NCI-H748 treated with DMSO at 0.1 percent for 48 hours (cell line): ENCODE data around the gene ADD2.
"Not testable (repeated sequence)": the region's sequence is repeated elsewhere in the genome, so short reads cannot be mapped to it uniquely, and the experiment has no call there.

Experiments
- DNase-seq: peaks from one replicate; lab custom pipeline; 2025; lab: John Stamatoyannopoulos, UW

ADD2 gene

DNA sequence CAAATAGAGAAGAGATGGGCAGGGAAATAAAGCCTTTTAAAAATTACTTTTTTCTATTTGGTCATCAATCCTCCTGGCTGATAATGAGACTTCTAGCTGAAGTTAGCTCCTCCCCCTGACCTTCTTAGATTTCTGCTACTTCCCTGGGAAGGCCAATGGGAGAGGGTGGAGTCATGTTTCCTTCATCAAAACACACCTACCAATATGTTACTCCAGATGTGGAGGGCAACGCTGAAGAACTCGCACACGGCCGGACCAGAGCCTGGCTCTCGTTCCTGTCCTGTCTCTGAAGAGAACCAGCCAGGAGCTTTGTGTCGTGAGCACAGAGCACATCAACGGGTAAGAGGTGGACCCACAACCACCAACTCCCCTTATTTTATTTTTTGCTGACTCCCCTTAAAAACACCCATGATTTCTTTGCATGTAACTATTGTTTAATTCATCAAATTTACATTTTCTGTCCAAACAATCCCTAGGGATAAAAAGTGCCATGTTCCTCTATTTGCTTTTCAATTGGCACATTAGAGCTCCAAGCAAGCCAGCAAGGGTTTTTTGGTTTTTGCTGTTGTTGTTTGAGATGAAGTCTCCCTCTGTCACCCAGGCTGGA is 94.9 kb downstream of the ADD2 start:
- no peak for DNase-seq

DNA sequence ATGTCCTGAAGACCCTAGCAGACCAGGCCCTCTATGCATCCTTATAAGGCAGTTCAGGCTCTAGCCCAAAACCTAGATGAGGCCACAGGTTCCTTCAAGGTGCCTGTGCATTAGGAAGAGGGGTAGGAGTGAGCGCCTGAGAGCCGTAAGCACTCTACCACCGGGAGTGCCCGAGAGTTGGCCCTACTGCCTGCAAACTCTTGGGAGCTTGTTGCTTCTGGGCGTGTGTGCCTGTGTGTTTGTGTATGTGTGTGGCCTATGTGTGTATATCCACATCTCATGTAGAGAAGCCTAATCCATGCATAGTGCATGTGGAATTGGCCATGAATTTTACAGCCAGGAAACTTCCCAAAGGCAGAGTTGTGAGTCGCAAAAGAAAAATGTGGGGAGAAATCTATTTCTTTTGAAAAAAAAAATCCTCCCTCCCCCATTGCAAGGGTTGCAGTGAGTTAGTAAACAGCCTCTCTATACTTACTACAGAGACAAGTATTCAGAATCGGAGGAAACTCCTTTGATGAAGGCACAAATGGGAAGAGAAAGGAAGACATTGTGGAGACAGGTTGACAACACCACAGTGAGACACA is 96.8 kb downstream of the ADD2 start:
- no peak for DNase-seq

DNA sequence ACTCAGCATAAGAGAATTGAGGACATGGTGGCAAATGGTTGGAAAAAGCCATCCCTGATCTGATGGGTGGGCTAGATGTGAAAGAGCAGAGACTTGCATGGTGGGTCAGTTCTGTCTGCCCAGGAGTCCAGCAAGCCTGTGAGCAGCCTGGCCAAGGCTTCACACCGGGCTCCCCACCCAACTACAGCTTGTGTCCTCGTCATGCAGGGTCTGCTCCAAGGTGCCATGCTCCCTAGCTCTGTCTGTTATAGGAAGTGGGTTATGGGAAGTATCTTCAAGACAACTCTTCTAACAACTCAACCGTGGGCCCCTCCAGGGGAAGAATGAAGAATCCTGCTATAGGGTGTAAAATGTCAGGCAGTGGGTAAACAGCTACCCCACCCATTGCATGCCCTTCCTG is 97.4 kb downstream of the ADD2 start:
- DNase-seq, result no peak

DNA sequence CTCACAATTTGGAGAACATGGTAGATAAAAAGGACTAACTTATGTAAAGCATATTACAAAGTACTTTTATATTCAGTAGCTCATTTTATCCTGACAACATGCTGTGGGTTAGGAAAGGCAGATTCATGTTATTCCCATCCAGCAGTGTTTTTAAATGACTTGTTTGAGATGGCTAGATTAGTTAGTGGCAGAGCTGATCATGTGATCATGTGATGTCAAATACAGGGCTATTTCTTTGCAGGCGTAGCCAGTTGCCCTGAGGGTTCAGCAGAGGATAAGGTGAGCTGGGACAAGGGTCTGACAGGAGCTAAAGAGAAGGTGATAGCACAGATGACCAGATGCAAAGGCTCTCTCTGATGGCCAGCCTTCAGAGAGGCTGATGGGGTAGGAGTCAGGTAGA is 97.8 kb downstream of the ADD2 start:
- no peak for DNase-seq

DNA sequence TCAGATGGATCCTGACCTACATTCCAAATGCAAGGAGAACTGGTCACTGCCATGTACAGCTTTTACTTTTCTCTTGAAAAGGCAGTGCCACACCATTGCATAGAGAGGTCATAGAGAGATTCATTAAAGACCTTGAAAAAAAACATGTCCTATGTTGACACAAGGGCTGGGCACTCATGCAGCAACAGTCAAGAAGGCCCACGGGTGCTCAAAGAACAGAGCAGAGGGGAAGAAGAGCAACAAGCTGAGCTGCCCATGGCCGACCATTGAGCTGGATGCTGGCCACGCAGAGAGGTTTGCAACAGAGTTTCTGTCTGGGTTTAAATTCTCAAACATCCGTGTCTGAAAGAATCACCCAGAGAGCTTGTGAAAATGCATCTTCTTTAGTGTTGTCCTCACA is 99.1 kb downstream of the ADD2 start:
- DNase-seq, result no peak

DNA sequence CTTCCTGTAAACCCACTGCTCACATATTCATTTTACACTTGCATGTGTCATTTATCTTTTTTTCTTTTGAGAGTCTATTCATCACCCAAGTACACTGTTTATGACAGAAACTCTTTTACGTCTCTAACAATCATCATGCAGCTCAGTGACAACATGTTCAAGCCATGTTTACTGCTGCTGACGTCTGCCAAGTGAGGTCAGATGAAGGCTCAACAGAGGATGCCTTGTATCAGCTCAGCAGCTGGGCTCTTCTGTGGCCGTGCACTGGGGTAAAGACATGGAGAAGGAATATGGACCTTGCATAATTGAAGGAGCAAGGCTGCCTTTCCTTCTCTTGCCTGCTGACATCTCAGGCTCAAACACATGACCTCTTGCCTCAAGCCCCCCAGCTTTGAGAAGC is 99.6 kb downstream of the ADD2 start:
- DNase-seq, result no peak

DNA sequence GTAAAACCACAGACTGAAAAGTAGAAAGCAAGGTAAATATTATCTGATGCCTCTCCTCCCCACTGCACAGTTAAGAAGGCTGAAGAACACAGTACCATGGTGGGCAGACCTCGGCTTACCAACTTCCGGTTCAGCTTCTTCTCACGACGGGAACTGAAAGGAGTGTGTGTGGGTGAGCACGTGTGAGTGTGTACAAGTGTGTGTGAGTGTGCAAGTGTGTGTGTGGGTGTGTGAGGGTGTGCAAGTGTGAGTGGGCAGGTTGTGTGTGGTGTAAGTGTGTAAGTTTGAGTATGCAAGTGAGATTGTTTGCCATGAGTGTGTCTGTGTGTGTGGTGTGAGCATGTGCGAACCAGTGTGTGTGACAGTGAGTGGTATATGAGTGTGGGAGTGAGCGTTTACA is 103.5 kb downstream of the ADD2 start:
- no peak for DNase-seq

DNA sequence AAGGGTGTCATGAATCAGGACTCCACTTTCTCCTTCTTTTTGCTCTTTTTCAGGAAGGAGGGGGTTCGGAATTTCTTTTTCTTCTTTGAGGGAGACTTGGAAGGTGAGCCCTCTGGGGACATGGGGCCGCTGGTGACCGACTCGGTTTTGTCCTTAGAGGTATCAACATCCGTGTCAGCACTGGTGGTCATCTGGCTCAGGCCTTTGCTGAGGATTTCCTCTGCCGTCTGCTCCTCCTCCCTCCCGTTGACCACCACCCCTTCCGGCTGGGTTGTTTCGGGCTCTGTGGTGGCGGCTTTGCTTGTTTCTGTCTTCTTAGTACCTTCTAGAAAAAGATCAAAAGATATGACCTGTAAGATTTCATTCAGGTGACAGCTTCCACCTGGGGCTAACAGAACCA is 104.6 kb downstream of the ADD2 start:
- DNase-seq, result no peak

DNA sequence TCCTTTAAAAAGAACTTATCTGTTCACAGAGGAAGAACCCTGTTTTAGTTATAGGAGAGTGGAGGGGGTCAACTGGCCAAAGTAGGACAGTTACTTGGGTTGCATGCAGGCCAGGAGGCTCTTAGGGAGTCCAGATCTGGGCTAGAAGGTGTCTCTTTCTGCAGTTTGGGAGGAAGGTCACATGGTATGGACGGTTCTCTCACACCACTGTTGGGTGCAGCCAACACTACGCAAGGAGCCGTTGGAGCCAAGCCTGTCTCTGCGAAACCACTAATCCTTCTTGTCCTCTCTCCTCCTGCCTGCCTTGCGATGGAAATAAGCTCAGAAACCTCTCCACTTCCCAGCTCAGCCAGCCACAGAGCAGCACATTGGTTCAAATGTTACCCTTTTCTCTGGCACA is 108.4 kb downstream of the ADD2 start:
- DNase-seq, result no peak

DNA sequence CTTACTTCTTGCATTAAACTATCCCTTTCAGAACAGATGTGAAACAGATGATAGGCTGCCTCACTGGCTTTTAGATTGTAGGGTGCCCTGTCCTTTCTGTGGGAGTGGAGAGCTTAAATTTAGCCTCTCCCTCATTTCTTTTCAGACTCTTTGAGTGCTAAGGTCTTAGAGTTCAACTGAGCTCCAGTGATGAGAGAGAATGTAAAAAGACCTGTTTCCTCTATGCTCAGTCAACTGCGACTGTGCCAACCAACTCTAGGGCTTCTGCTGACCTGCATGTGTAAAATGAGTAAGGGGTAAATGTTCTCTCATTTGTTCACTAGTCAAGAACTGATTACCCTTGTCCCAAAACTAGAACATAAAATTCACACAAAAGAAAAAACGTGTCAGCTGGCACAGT is 109.5 kb downstream of the ADD2 start:
- DNase-seq, result no peak

DNA sequence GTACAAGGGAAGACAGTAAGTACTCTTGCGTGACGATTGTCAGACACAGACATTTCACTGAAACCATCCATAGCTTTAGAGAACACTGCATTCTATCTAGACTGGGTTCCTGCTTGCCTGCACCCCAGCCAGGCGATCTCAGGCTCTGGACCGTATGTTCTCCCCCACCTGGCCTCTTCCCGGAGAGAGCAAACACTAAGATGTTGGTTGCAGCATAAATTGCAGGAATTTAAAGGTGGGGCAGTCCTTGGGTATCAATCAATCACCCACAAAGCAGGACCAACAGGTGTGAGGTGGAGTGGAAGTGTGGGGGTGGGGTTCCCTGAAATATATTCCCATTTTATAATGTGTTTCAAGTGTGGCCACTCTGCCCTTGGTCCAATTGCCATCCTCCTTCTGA is 110.8 kb downstream of the ADD2 start:
- DNase-seq, result no peak

DNA sequence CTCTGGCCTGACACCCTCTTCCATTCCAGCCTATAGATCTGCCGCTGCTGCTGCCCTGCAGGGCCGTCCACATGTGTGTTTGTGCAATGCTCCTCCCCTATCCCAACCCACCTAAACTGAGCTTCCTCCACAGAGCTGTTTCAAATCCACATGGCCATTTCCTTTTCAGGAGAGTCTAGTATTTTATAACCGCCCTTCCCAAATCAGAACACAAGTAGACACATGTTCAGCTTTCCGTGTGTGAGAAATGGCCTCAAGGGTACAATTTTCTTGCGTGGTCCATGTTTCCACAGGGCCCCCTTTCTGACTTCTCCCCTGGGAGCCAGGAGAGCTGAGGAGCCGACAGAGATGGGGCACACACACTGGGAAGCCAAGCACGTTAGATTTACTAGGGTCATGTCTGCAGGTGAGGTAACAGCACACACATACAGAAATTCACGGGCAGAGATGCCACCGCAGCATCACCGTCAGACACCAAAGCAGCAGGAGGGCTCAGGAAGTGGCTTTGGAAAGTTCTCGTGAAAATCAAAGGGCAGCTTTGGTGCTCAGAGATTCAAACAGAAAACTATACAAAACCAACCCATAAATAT is 111.5 kb downstream of the ADD2 start:
- no peak for DNase-seq

DNA sequence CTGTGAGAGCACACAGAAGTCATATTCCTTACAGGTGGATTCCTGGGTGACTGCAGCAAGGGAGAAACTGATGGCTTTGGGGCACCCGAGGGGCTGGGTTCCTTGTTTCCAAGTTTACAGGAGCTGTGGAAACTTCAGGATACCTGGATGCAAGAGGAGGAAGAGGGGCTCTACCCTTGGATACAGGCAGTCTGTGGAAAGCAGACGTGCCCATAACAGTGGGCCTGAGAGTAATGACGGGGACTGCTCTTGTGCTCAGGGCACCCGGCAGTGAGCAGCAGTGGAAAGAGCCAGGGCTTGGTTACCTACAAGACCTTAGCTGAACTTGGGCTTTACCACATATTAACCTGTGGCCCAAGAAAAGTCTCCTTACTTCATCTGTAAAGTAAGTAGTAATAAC is 112.2 kb downstream of the ADD2 start:
- DNase-seq, result no peak

DNA sequence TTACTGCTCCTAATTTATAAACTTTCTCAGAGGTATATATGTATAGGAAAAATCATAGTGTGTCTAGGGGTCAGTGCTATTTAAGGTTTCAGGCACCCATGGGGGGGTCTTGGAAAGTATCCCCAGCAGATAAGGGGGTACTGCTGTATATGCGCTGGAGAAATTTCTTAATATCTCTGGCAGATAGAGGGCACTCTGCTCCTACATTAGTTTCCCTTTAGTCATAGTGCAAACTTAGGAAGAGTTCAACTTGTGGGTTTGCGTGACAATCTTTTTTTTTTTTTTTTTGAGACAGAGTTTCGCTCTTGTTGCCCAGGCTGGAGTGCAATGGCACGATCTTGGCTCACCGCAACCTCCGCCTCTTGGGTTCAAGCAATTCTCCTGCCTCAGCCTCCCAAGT is 112.8 kb downstream of the ADD2 start:
- not testable (repeated sequence) for DNase-seq

DNA sequence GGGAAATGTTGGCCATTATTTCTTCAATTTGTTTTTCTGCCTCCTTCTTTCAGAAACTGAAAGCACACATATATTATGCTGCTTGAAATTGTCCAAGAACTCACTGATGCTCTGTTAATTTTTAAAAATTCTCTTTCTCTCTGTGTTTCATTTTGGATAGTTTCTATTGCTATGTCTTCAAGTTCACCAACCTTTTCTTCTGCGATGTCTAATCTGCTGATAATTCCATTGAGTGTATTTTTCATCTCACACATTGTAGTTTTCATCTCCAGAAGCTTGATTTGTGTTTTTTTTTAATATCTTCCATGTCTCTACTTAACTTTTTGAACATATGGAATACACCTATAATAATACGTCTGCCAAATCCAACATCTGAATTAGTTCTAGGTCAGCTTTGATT is 116.3 kb downstream of the ADD2 start:
- DNase-seq, result no peak

DNA sequence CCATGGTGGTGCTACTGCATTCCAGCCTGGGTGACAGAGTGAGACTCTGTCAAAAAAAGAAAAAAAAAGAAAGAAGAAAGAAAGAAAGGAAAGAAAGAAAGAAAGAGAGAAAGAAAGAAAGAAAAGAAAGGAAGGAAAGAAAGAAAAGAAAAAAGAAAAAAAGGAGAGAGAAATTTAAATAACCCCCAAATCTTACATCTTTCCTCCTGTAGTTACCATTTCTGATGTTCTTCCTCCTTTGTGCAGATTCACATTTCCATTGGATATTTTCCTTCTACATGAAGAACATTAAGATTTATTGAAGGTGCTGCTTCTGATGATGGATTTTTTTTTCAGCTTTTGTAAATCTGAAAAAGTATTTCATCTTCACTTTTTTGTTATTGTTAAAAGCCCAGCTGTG is 117.0 kb downstream of the ADD2 start:
- DNase-seq, result no peak

DNA sequence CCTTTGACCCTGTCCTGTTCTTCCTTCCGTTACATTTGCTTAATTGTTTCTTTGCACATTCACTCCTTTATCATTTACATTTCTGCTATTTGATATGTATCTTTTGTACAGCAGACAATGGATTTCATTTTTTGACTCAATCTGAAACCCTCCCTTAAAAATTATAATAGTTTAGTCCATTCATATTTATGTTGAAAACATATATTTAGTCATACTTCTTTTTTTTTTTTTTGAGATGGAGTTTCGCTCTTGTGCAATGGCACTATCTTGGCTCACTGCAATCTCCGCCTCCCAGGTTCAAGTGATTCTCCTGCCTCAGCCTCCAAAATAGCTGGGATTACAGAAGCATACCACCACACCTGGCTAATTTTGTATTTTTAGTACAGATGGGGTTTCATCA is 119.0 kb downstream of the ADD2 start:
- no peak for DNase-seq

DNA sequence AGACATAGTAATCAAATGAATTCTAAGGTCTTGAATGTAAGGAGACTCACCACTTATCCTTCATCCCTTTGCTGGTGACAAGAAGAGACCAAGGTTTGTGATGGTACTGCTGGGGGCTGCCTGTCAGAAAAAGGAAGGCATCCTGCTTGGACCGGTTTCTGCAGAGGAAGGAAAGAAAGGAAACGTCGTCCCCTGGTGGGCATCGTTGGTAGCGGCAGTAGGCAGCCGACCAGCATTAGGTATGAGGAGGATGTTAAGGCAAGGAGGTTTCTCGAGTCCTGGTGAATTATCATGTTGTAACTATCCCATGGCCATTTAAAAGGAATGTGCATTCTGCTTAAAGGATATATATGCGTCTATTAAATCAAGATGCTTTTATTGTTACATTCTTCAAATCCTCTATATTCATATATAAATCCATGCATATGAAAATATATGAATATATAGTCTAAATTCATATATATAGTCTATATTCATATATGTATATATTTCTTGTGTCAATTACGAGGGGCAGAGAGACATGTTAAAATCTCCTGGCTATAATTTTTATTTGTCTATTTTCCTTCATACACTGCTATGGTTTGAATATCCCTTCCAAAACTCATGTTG is 120.0 kb downstream of the ADD2 start:
- peak; percentile 12 for DNase-seq

DNA sequence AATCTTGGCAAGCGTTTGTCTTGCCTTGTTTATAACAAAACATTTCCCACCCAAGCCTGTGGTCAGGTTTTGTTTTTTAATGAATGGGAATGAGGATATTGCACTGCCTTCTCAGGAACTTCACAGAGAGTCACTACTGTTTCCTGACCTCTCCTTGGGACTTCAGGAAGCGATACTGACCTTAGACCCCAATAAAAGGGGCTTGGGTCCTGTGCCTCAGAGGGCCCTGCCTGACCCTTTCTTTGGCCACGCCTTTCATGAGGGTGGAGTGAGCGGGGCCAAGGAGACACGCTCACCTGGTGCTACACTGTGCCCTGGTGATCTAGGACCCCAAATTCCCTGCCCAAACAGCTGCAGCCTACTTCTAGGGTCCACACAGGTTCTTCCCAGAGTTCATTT is 121.6 kb downstream of the ADD2 start:
- DNase-seq, result no peak

DNA sequence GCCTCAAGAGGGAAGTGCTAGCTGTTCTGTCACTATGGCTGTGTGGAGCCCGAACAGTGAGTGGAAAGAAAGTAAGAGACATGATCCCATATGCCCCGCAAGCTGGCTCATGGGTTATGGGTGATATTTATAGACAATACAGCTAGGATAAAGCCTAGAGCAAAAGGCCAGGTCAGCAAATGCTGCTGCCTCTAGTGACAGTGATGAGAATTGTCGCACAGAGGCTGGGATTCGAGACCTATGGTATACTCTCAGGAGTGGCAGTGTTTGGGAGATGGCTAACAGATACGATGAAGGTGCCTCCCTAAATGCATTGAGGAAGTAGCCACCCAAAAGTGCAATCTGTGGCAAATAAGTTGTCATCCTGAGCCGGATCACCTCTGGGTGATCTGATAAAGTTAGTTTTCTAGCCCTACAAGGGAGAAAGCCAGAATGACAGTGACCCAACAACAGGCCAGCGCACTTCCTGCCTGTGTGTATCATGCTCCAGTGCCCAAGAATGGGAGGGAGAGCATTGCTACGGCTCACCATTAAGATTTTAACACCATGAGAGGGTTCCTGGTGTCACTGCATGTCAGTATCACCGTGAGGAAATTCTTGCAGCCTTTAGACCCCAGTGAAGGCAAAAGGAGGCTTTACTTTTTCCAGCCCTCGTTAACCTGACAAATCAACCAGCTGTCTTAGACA is 122.1 kb downstream of the ADD2 start:
- DNase-seq, result no peak

DNA sequence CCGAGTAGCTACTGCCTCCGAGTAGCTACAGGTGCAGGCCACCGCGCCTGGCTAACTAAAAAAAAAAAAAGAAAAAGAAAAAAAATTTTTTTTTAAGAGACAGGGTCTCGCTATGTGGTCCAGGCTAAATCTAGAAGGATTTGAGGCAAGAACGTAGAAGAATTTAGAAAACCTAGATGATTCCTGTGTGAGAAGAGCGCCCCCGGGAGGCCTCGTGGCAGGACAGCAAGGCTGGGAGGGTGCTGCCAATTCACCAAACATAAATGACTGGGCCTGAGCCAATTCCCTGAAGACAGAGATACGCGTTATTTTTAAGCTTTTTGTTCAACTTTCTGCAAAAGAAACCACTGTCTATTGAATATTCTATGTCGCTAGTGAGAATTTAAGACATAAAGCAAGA is 124.3 kb downstream of the ADD2 start:
- peak; percentile 10 for DNase-seq

DNA sequence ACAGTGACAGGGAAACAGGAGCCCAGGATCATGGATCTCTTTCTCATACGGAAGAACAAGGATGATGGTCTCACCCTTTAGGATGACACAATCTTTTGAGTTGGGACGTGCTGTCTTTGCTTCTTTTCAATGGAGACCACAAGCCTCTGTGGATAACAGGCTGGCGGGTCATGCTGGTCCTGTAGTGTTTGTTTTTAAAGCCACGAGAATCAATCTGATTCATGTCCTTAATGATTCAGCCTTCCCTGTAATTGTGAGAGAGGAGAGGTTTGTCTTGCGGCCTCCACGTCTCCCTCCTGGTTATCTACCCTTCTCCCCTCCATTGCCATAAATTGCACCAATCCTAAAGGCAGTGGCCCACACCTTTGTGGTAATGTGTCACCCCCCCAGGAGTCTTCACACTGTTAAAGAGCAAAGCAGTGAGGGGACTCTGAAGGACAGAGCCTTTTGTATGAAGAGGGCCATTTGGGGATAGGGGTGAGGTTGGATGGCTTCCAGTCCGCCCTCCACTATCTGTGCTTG is 126.7 kb downstream of the ADD2 start:
- DNase-seq, result no peak
